ENCODE data around the gene FAM168A.
"Not testable (repeated sequence)": the region's sequence is repeated elsewhere in the genome, so short reads cannot be mapped to it uniquely, and the experiment has no call there.

FAM168A gene

DNA sequence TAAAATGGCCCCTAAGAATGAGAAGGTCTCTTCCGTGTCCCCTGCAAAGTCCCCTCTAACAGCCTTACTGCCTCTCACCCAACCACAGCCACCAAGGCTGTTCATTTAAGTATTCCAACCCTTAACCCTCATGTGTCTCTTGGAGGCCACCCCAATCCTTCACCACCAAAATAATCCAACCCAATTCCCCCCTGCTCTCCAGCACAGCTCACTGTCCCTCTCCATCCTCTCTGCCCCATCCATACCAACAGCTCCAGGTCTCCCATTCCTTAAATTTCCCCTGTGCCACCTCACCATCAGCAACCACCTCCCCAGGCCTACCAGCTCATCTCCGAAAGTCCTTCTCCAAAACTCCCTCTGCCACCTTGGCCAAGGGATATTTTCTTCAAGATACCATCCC is 1.4 kb downstream of the FAM168A start:
- no peak for DNase-seq (ENCODE audit: low read depth in 2 of 2)

DNA sequence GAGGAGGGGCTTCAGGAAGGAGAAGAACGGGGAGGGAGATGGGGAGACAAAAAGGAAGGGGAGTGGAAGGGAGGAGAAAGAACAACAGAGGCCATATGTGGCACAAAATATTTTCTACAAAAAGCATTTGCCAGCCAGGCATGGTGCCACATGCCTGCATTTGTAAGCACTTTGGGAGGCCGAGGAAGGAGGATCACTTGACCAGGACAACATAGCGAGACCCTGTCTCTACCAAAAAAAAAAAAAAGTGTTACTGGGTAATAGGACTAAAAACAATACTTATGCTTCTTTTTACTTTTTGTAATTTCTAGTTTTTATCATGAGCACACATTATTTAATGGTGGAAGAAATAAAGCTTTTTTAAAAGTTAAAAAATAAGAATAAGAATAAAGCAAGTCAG is 5.3 kb downstream of the FAM168A start:
- DNase-seq (ENCODE audit: low read depth in 2 of 2) = no peak

DNA sequence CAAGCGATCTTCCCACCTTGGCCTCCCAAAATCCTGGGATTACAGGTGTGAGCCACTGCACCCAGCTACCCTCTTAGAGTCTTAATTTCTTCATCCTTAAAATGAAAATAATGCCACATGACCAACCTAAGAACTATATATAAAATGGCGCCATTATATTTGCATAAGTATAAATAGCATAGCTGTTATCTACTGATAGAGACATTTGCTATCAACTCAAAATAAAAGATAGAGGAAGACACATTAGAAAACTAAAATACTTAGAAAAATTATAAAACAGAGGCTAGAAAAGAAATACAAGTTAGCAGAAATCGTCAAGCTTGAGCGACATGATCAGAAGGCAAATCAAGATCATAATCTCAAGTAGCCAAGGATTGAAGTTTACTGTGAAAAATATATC is 6.2 kb downstream of the FAM168A start:
- DNase-seq (ENCODE audit: low read depth in 2 of 2) = no peak

- DNase-seq (ENCODE audit: low read depth in 2 of 2) = no peak
Observed at GRCh38 chr11:73590991-73591390, 6.9 kb downstream of the FAM168A start.

DNA sequence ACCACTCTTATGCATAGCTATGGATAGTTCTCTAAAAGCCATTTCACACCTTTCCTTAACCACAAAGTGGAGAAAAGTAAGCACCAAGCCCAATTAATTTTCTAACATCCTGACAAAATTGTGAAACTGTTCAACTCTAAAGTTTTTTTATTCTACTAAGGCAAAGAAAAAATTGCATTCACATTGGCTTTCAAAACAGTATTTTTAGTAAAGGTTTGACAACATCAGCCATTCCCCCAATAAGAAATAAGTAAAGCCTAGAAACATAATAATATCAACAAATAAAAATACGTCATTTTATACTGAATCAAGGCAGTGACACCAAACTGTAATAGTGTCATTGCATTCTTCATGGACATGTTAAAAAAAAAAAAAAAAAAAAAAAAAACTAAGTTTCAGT is 11.1 kb downstream of the FAM168A start:
- no peak for DNase-seq (ENCODE audit: low read depth in 2 of 2)

DNA sequence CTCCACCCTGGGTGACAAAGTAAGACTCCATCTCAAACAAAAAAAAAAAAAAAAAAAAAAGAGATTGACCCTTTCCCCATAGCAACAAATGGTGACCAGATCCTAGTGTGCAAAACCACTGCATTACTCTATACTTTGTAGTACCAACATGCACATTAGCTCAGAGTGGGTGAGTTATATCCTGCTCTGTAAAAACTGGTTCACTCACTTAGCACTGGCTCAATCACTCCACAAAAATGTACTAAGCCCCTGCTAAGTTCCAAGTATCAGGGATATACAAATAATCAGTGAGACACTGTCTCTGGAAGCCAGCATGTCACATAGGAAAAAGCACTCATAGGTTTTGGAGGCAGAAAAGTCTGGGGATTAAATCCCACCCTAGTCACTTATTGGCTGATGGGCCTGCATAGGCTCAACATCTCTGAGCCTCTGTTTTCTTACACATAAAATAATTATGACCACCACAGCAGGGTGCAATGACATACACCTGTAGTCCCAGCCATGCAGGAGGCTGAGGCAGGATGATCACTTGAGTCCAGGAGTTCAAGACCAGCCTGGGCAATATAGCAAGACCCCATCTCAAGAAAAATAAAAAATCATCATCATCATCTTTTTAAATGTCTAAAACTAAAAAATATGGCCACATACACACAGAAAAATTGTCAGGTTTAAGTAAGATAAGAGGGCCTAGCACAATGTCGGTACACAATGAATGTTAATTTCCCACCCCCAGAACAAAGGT is 11.9 kb downstream of the FAM168A start:
- no peak for DNase-seq (ENCODE audit: low read depth in 2 of 2)

GRCh38 chr11:73584831-73585230 is 13.1 kb downstream of the FAM168A start:
- DNase-seq (ENCODE audit: low read depth in 2 of 2) = no peak

- DNase-seq (ENCODE audit: low read depth in 2 of 2) = no peak
Observed at GRCh38 chr11:73582653-73583052, 15.3 kb downstream of the FAM168A start.

DNA sequence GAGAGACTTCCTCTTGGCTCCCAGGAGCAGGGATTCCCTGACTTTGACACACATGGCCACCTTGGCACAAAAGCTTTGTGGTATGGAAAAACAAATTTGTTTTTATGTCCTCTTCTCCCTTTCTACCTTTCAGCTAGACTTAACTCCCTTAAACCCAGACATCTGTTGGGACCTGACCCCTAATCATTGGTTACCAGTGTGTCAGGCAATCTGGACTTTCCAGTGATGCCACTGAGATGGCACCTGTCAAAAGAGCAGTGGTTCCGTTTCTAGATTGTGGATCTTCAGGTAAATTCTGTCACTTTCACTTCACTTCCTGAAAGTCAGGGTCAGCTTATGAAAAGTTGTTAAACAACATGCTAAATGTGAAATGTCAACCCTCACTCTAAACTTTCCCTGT is 17.2 kb downstream of the FAM168A start:
- DNase-seq (ENCODE audit: low read depth in 2 of 2) = not testable (repeated sequence)

DNA sequence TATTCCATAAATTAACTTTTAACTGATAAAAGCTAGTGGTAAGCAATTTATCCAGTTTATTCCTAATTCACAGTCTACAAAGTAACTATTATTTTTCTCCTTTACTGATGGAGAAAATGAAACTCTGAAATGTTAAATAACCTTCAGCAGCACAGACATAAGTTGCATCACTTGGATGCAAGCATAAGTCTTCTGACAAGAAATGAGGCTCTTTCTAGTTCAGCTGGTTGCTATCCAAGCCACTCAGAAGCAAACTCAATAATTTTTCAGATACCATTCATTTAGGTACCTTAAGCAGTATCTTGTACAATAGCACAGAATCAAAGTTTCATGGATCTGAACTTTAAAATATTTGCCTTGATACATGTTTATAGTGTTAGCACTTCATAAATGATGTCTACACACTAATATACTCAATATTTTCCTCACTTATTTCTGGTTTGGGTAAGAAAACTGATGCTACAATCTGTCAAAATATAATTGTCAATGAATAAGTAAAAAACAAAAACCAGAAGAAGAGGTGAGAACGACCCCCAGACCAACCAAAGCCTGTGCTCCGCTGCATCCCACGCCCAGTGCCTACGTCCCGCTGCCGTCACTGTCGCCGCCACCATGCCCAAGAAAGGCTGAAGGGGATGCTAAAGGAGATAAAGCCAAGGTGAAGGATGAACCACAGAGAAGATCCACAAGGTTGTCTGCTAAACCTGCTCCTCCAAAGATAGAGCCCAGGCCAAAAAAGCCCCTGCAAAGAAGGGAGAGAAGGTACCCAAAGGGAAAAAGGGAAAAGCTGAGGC is 18.1 kb downstream of the FAM168A start:
- no peak for DNase-seq (ENCODE audit: low read depth in 2 of 2)

GRCh38 chr11:73578592-73579185 is 19.2 kb downstream of the FAM168A start:
- DNase-seq (ENCODE audit: low read depth in 2 of 2) = no peak

GRCh38 chr11:73577496-73577917 is 20.4 kb downstream of the FAM168A start:
- no peak for DNase-seq (ENCODE audit: low read depth in 2 of 2)

GRCh38 chr11:73576185-73576614 is 21.7 kb downstream of the FAM168A start:
- DNase-seq (ENCODE audit: low read depth in 2 of 2) = no peak

DNA sequence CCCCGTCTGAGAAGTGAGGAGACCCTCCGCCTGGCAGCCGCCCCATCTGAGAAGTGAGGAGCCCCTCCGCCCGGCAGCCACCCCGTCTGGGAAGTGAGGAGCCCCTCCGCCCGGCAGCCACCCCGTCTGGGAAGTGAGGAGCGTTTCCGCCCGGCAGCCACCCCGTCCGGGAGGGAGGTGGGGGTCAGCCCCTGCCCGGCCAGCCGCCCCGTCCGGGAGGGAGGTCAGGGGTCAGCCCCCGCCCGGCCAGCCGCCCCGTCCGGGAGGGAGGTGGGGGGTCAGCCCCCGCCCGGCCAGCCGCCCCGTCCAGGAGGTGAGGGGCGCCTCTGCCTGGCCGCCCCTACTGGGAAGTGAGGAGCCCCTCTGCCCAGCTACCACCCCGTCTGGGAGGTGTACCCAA is 25.9 kb downstream of the FAM168A start:
- not testable (repeated sequence) for DNase-seq (ENCODE audit: low read depth in 2 of 2)

DNA sequence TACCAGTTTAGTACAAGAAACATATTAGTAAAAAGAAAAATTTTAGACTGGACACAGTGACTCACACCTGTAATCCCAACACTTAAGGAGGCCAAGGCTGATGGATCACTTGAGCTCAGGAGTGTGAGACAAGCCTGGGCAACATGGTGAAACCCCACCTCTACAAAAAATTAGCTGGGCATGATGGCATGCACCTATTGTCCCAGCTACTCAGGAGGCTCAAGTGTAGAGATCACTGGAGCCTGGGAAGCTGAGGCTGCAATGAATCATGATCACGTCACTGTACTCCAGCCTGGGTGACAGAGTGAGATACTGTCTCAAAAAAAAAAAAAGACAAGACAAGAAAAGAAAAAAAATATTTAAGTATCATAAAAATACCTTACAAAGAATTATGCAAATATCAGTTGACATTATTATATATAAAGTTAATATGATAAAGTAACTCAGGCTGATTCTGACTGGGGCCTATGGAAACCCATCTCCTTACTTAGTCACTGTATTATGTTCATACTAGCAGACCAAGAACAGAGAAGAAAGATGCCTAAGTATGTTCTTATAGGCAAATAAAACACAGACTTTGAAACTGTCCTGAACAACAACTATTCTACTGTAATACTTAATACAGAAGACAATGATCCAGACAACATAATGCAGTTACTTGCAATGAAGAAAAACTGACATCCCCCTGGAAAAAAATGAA is 27.3 kb downstream of the FAM168A start:
- DNase-seq (ENCODE audit: low read depth in 2 of 2) = no peak

DNA sequence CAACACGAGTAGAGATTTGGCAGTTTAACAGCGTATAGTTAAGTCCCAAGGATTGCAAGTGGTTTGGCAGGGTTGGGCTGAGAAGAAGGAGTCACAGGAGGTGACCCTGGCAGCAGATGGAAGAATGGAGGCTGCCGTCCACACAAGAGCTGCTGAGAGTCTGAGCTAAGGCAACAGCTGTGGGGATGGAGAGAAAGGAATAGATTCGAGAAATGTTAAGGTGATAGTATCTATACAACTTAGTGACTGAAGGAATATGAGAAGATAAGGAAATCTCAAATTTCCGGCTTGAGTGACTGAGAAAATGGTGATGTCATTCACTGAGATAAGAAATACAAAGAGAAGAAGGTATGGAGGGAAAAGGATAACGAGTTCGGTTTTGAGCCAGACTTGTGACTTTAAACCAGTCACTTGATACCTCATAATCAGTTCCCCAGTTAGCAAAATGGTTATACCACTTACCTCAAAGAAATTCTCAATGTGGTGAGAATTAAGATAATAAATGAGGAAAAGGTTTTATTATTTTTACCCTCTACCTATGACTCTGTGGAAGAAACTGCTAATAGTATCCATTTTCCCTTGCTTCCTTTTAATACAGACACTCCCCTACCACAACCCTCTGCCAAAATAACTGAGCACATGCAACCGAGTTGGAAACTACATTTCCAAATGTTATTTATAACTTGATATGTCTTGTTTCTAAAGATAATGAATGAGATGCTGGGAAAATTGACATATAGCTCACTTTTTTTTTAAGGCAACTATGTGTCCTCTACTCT is 30.7 kb downstream of the FAM168A start:
- no peak for DNase-seq (ENCODE audit: low read depth in 2 of 2)

GRCh38 chr11:73566422-73566821 is 31.5 kb downstream of the FAM168A start:
- DNase-seq (ENCODE audit: low read depth in 2 of 2) = no peak

DNA sequence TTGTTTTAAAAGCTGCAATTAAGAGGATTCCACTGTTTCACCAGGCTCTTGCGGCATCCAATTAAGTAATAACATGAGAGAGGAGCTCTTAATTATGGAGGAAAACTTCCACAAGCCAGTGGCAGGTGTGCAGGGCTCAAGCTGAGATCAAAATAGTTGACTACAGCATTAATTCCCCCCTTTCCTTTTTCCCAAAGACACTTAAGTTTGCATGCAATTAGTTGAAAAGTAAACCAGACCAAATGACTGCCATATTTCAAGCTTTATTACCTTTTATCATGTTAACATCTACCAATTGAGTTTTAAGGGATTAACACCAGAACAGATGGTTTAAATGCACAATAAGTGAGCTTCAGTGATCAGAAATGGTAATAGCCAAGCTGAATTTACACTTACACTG is 32.1 kb downstream of the FAM168A start:
- DNase-seq (ENCODE audit: low read depth in 2 of 2) = no peak

DNA sequence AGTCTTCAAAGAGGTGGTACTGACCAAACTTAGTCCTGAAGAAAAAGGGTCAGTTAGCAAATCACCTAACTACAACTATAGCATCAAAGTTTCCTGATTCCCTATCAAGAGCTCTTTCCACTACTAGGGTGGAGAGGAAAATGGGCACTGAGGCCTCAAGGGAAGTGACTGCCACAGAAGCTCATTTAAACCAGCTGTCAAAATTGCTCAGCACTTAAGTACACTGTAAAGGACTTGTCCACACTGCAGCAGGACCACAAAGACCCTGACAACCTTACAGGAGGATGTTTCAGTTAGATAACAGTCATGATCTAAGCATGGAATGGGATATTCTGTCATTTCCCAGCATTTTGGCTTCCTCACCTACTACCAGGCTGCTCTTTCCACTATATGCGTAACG is 33.0 kb downstream of the FAM168A start:
- no peak for DNase-seq (ENCODE audit: low read depth in 2 of 2)

GRCh38 chr11:73563539-73564200 is 34.2 kb downstream of the FAM168A start:
- no peak for DNase-seq (ENCODE audit: low read depth in 2 of 2)

DNA sequence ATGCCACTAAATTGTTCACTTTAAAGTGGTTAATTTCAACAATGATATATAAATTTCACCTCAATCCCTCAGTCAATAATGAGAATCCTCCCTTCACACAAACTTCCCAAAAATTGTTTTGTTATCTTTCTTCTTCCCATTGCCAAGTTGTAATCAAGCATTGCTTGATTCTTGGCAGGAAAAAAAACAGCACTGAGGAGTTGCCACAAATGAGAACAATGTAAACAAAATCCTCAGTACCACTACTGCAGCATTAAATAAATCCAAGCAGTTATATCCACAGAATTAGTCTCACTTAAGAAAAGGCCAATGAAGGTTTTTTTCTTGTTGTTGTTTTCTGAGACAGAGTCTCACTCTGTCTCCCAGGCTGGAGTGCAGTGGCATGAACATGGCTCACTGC is 38.2 kb downstream of the FAM168A start:
- no peak for DNase-seq (ENCODE audit: low read depth in 2 of 2)

All from stimulated activated CD8-positive, alpha-beta memory T cell treated with anti-CD3 and anti-CD28 coated beads, Interleukin-2, amount 100 ng/mL, for 48 hours (primary cell).